Upper lobe of right lung (tissue), 1 donor: Measurements from ENCODE around the gene CISH. TPM values are rescaled to one million over a fixed set of nuclear protein-coding genes. Genes with fewer than 3 reads are reported as not detected.

Source experiments
- ATAC-seq: fragments of 200-7000 bp; cut with Tn5 transposase; one replicate; pipeline ENCODE4 v1.9.1; 2020; ENCODE audit warnings: mild to moderate bottlenecking, moderate library complexity
- DNase-seq: peaks from one replicate; pipeline ENCODE4 v3.0.0-alpha.2; 2020
- H3K27ac ChIP-seq: fragments of 200-600 bp; one replicate; pipeline ENCODE4 v1.8.0; 2022
- H3K27me3 ChIP-seq: fragments of 200-600 bp; one replicate; pipeline ENCODE4 v1.8.0; 2022; ENCODE audit warnings: mild to moderate bottlenecking
- H3K36me3 ChIP-seq: fragments of 200-600 bp; one replicate; pipeline ENCODE4 v1.8.0; 2022
- H3K4me1 ChIP-seq: fragments of 200-600 bp; one replicate; pipeline ENCODE4 v1.8.0; 2022
- H3K4me3 ChIP-seq: fragments of 200-600 bp; one replicate; pipeline ENCODE4 v1.8.0; 2022; ENCODE audit warnings: mild to moderate bottlenecking
- H3K9me3 ChIP-seq: fragments of 200-600 bp; one replicate; pipeline ENCODE4 v1.8.0; 2022
- CTCF ChIP-seq: fragments of 200-600 bp; IDR thresholded peaks from one replicate; pipeline ENCODE4 v1.8.0; 2022; ENCODE audit warnings: antibody characterized with exemption
- intact Hi-C: fragments of 100-400 bp; cut with DNase I; formaldehyde crosslinking; loops from one replicate; pipeline ENCODE4 v1.11.0; 2022
- total RNA-seq: library from RNA; stranded (reverse); fragmentation: NEBNext Ultra II Directional; extraction: Animal tissue kit (Norgen Biotek cat#: 25700); gene quantifications from one replicate; pipeline ENCODE4 v1.2.1, GENCODE V29; 2021
- donor health status: DM: no; HTN: yes; CAD: no; lungs with severe emphysema.

Gene CISH
- total RNA-seq, 1 donor from 2014 or later: 71.6 TPM

GRCh38 chr3:50624634-50625033 is 13.1 kb upstream of the CISH start:
- DNase-seq (no peak), ATAC-seq (peak; percentile 44)
- H3K27me3 ChIP-seq: no peaks in the 10 kb centered on the region
- H3K4me1 ChIP-seq: peaks cover 45% of the 10 kb centered on the region
- no peak overlapping the region for H3K27ac ChIP-seq
- no peak for TF ChIP-seq CTCF
- H3K9me3 ChIP-seq: no peaks in the 10 kb centered on the region
- H3K4me3 ChIP-seq: no peak overlapping the region
- intact Hi-C loops: no loop called here
- H3K36me3 ChIP-seq: no peaks in the 10 kb centered on the region

GRCh38 chr3:50623840-50624474 is 12.4 kb upstream of the CISH start:
- Histone ChIP-seq H3K4me3 (no peak overlapping the region), H3K27me3 (no peaks in the 10 kb centered on the region), H3K4me1 (peaks cover 52% of the 10 kb centered on the region), H3K27ac (peak overlapping the region; percentile 59), H3K9me3 (no peaks in the 10 kb centered on the region), H3K36me3 (no peaks in the 10 kb centered on the region)
- ATAC-seq (peak; percentile 25), DNase-seq (no peak)
- intact Hi-C loops: no loop called here
- TF ChIP-seq CTCF: no peak

- Histone ChIP-seq H3K4me3 (no peak overlapping the region), H3K27me3 (no peaks in the 10 kb centered on the region), H3K36me3 (no peaks in the 10 kb centered on the region), H3K27ac (no peak overlapping the region), H3K4me1 (peaks cover 58% of the 10 kb centered on the region), H3K9me3 (no peaks in the 10 kb centered on the region)
- TF ChIP-seq CTCF: no peak
- ATAC-seq: no peak
- no peak for DNase-seq
- intact Hi-C loops: no loop called here
Measured at GRCh38 chr3:50622881-50623280, 11.3 kb upstream of the CISH start.

- Histone ChIP-seq H3K27ac (peak overlapping the region; percentile 56), H3K4me3 (no peak overlapping the region), H3K36me3 (no peaks in the 10 kb centered on the region), H3K27me3 (no peaks in the 10 kb centered on the region), H3K4me1 (peaks cover 63% of the 10 kb centered on the region), H3K9me3 (no peaks in the 10 kb centered on the region)
- TF ChIP-seq CTCF: no peak
- ATAC-seq (no peak), DNase-seq (no peak)
- intact Hi-C loops: no loop called here
Measured at GRCh38 chr3:50620820-50621219, 9.2 kb upstream of the CISH start.

- no peak for TF ChIP-seq CTCF
- peak; percentile 34 for ATAC-seq
- Histone ChIP-seq H3K9me3 (no peaks in the 10 kb centered on the region), H3K4me1 (peaks cover 67% of the 10 kb centered on the region), H3K27ac (peak overlapping the region; percentile 56), H3K36me3 (no peaks in the 10 kb centered on the region), H3K4me3 (no peak overlapping the region), H3K27me3 (no peaks in the 10 kb centered on the region)
- intact Hi-C loops: no loop called here
- peak; percentile 67 for DNase-seq
Measured at GRCh38 chr3:50620420-50620819, 8.8 kb upstream of the CISH start.
